Breast epithelium (tissue), 3 donors: ENCODE data around the gene CACNA1B.

Experiments used
- POLR2A ChIP-seq: fragments of 450-650 bp; IDR thresholded peaks from one replicate; pipeline ENCODE4 v1.6.1; 2016; ENCODE audit warnings: antibody characterized with exemption, mild to moderate bottlenecking, moderate library complexity
- POLR2AphosphoS5 ChIP-seq, 3 donors: sonication (generic); formaldehyde crosslinking; IDR thresholded peaks; one replicate each; pipeline ENCODE4 v1.6.1; 2017; ENCODE audit warnings: antibody characterized with exemption in 3 of 3
- TF ChIP-seq, protein P1 (sequence below), 3 donors: fragments of 450-650 bp; IDR thresholded peaks; one replicate each; pipeline ENCODE4 v1.5.1; 2016 to 2017; ENCODE audit warnings: antibody characterized with exemption in 3 of 3, mild to moderate bottlenecking in 3 of 3, moderate library complexity in 3 of 3

DNA sequence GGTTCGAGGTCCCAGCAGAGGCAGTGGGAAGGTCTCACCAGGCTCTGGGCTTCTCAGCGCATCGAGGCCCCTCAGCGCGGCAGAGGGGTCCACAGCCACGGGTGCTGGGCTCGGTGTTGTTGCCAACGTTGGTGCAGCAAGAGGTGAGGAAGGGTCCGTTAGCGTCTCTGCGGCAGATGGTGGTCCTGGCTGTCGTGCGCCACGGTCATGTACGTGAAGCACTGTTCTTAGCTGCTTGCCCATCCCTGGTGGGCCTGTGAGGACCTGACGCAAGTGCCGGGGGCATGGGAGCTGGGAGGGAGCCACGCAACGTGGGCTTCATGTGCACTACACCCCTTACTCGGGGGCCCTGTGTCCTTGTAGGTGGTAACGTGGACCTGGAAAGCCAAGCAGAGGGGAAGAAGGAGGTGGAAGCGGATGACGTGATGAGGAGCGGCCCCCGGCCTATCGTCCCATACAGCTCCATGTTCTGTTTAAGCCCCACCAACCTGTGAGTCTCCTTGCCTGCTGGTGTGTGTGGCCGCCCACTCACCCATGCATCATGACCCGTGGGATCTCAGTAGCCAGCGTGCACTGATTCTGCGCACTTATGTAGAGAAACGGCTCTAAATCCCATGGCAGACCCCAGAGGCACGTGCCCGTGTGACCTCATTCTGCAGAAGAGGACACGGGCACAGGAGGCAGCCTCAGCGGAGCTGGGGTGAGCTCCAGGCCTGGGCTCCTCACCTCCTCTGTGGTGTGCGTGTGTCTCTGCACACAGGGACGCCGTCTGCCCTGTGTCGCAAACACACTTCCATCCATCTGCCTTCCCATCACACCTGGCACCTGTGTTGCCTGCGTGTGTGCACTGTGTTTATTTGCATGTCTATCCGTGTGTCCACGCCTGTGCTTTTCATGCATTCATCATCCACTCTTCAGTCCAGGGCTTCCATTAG is 166.1 kb downstream of the CACNA1B start:
- TF ChIP-seq, protein P1, sequence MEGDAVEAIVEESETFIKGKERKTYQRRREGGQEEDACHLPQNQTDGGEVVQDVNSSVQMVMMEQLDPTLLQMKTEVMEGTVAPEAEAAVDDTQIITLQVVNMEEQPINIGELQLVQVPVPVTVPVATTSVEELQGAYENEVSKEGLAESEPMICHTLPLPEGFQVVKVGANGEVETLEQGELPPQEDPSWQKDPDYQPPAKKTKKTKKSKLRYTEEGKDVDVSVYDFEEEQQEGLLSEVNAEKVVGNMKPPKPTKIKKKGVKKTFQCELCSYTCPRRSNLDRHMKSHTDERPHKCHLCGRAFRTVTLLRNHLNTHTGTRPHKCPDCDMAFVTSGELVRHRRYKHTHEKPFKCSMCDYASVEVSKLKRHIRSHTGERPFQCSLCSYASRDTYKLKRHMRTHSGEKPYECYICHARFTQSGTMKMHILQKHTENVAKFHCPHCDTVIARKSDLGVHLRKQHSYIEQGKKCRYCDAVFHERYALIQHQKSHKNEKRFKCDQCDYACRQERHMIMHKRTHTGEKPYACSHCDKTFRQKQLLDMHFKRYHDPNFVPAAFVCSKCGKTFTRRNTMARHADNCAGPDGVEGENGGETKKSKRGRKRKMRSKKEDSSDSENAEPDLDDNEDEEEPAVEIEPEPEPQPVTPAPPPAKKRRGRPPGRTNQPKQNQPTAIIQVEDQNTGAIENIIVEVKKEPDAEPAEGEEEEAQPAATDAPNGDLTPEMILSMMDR (IDR thresholded peaks at IDR 0.05) = no peak
- no peak for TF ChIP-seq POLR2A
- TF ChIP-seq POLR2AphosphoS5 (IDR thresholded peaks at IDR 0.05) = no peak
